ENCODE results near the gene RETREG1.
"Not testable (repeated sequence)": the region's sequence is repeated elsewhere in the genome, so short reads cannot be mapped to it uniquely, and the experiment has no call there.

RETREG1 gene

DNA sequence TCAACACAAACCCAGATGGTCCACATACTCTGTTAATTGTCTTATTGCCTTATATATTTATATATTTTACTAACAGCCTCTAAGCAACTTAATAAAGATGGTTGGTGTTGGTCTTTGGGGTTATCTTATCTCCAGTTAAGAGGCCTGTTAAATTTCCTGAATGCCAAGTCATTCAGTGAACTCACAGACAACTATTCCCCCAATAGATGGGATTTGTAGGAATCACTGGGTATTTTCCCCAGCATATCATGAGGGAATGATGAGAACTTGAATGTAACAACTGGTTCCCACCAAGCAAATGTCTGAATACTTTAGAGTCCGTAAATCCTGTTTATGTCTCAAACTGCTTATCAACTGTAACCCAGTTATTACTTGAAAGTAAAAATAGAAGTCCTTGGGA is 42.7 kb upstream of the RETREG1 start:
- DNase-seq (ENCODE audit: extremely low read depth, low read depth), result no peak
- TF ChIP-seq, protein P1, sequence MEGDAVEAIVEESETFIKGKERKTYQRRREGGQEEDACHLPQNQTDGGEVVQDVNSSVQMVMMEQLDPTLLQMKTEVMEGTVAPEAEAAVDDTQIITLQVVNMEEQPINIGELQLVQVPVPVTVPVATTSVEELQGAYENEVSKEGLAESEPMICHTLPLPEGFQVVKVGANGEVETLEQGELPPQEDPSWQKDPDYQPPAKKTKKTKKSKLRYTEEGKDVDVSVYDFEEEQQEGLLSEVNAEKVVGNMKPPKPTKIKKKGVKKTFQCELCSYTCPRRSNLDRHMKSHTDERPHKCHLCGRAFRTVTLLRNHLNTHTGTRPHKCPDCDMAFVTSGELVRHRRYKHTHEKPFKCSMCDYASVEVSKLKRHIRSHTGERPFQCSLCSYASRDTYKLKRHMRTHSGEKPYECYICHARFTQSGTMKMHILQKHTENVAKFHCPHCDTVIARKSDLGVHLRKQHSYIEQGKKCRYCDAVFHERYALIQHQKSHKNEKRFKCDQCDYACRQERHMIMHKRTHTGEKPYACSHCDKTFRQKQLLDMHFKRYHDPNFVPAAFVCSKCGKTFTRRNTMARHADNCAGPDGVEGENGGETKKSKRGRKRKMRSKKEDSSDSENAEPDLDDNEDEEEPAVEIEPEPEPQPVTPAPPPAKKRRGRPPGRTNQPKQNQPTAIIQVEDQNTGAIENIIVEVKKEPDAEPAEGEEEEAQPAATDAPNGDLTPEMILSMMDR (IDR thresholded peaks at IDR 0.05; ENCODE audit: low read depth, low read length), result no peak

DNA sequence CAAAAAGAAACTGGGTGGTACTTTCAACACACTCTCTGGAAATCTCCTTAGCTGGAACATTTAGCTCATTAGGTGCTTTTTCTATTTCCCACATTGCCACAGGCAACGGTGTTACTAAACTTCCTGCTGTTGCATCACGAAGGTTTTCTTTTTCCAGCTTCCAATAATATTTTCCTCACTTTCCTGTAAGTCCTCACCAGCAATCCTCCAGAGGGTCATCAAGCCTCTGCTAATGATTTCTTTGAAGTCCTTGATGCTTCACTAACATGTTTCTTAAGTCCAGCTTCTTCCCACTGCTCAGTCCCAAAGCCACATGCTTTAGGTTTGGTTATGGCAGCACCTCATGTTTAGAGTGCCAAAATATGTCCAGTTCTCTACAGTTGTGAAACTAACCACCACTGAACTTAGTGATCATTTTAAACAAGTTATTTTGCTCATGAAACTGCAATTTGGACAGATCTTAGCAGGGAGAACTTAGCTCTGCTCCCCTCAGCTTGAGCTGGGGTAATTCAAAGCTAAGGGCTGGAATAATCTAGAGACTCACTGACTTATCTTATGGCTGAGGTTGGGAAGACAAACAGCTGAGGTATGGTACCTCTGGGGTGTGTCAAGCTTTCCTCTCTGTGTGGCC is 39.9 kb upstream of the RETREG1 start:
- DNase-seq (ENCODE audit: extremely low read depth, low read depth), result no peak
- TF ChIP-seq, protein P1 (IDR thresholded peaks at IDR 0.05; ENCODE audit: low read depth, low read length), result no peak

DNA sequence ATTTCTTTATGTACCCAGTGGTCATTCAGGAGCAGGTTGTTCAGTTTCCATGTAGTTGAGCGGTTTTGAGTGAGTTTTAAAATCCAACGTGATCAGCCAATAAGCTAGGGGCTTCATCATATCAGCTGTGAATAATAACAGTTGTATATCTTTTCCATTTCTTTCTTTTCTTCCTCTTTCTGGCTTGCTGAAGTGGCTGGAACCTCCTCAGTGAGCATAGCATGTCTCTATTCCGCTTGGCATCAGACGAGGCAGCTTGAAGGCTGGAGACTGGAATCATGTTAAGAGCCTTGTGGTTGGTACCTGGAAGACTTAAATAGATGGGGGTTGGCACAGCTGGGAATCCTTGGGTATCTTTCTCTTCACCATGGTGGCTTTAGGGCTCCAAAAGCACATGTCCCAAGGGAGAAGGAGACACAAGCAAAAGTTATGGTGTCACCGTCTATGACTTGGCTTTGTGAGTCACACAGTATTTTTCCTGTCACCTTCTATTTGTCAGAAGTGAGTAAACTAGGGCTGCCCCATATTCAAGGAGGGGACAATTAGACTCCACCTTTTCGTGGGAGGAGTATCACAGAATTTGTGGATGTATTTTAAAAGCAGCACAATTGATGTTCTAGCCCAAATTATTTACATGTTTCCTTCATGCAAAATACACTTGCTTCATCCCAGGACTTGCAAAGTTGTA is 38.0 kb upstream of the RETREG1 start:
- DNase-seq (ENCODE audit: extremely low read depth, low read depth), result no peak
- TF ChIP-seq, protein P1 (IDR thresholded peaks at IDR 0.05; ENCODE audit: low read depth, low read length), result no peak

DNA sequence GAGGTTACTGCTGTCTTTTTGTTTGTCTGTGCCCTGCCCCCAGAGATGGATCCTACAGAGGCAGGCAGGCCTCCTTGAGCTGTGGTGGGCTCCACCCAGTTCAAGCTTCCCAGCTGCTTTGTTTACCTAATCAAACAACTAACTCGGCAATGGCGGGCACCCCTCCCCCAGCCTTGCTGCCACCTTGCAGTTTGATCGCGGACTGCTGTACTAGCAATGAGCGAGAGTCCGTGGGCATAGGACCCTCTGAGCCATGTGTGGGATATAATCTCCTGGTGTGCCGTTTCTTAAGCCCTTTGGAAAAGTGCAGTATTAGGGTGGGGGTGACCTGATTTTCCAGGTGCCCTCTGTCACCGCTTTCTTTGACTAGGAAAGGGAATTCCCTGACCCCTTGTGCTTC is 31.9 kb upstream of the RETREG1 start:
- not testable (repeated sequence) for DNase-seq (ENCODE audit: extremely low read depth, low read depth)

DNA sequence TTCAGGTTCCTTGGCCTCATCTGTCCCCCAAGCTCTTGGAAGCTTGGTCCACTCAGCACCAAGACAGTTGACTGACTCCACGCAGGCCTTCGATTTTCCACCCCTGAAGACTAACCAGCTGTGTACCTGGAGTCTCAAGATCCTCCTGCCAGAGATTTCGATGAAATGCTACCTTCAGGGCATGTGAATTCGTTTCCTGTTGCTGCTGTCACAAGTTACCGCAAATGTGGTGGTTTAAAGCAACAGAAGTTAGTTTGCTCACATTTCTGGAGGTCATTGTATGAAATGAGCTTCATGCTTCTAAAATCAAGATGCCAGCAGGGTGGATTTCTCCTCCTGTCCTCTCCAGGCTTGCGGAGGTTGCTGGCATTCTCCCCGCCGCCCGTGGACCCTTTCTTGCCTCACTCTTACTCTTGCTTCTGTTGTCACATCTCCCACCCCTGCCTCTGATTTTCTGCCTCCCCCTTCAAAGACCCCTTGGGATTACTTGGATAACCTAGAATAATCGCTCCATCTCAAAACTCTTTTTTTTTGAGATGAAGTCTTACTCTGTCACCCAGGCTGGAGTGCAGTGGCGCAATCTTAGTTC is 27.6 kb upstream of the RETREG1 start:
- TF ChIP-seq, protein P1 (IDR thresholded peaks at IDR 0.05; ENCODE audit: low read depth, low read length), result no peak

DNA sequence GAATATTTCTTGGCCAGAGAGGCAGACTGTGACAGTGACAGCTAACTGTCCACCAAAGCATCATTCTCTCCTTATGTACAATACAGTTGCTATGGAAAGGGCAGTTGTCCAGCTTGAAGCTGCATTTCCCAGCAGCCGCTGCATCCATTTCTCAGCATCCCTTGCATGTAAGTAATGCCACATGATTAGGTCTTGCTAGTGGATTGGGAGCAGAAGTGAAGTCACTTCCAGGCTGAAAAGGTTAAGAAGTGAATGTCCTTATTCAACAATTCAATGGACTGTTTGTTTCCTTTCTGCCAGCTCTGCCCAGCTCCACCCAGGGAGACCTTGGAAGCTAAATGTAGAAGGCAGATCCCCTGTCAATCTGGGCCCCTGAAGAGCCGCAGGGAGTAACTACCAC is 26.1 kb upstream of the RETREG1 start:
- no peak for DNase-seq (ENCODE audit: extremely low read depth, low read depth)
- TF ChIP-seq, protein P1 (IDR thresholded peaks at IDR 0.05; ENCODE audit: low read depth, low read length), result no peak

More for the DNA sequence above, 27.6 kb upstream of the RETREG1 start:
- no peak for DNase-seq (ENCODE audit: extremely low read depth, low read depth)

DNA sequence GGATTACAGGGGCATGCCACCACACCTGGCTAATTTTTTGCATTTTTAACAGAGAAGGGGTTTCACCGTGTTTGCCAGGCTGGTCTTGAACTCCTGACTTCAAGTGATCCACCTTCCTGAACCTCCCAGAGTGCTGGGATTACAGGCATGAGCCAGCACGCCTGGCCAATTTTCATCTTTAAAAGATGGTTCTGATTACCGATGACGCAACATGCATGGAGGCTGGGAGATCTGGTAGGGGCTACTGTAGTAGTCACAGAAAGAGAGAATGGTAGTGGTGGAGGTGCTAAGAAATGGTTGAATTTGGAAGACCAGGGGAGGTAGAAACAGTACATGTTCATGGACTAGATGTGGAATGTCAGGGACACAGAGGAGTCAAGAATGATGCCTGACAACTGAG is 22.4 kb upstream of the RETREG1 start:
- TF ChIP-seq, protein P1 (IDR thresholded peaks at IDR 0.05; ENCODE audit: low read depth, low read length), result no peak
- DNase-seq (ENCODE audit: extremely low read depth, low read depth), result no peak
